Stimulated activated CD8-positive, alpha-beta memory T cell treated with anti-CD3 and anti-CD28 coated beads, Interleukin-2, amount 100 ng/mL, for 48 hours (primary cell): Measurements from ENCODE around the gene MAPKAPK5.
"Not testable (repeated sequence)": the region's sequence is repeated elsewhere in the genome, so short reads cannot be mapped to it uniquely, and the experiment has no call there.

Source experiments
- DNase-seq, 2 donors: peaks; one replicate each; pipeline ENCODE4 v3.0.0-alpha.2; 2020; ENCODE audit warnings: low read depth in 2 of 2

MAPKAPK5 gene

GRCh38 chr12:111886662-111887545 lies 44.9 kb downstream of the MAPKAPK5 start:
- no peak for DNase-seq

DNA sequence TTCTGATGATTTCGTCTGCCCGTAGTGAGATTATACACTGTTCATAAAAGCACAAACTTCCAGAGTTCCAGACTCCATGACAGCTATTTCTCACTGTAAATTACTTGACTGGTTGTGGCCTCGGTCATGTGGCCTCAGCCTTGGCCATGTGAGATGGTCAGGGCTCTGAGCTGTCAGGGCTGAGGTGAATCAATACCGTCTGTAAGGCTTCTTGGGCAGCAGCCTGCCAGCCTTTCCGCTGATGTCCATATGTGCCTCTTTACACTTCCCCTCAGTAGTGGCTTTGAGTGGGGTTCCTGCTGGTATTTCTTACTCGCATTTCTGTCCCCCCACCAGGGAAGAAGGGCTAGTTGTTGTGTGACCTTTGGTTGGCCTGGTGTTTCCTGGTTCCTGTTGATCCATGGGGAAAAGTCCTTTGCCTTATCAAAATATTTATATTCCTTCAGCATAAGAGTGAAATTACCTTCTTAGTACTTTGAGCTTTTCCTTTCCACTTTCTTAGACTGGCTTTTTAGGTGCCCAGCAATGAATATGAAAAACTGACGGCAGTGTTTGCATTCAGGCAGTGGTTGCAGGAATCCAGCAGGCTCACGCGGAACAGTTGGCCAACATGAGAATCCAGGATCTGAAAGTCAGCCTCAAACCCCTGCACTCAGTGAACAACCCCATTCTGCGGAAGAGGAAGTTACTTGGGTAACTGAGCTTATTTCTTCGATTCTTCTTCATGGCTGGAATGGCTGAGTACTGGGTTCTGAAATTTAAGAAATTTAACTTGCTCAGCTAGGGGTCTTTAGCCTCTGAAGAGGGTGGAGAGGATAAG lies 46.1 kb downstream of the MAPKAPK5 start:
- DNase-seq, result no peak

DNA sequence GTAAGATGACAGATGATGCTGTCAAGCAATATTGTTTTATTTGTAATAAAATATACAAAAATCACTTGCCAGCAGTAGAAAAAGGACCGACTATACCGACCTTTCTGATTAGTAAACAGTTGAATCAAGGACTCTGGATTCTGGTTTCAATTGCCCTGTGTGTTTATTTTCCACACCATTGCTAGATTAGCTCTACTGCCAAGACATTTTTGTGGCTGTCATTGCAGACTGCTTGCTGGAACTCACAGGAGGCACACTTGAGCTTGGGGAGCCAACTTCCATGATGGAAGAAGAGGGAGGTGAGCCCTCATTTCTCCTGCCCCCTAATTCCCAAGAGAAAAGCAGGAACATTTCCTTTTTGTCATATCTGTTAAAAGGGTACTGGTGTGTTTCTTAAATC lies 51.3 kb downstream of the MAPKAPK5 start:
- no peak for DNase-seq

- no peak for DNase-seq
Measured at GRCh38 chr12:111894556-111894955, 52.5 kb downstream of the MAPKAPK5 start.

- no peak for DNase-seq
Measured at GRCh38 chr12:111901182-111901581, 59.2 kb downstream of the MAPKAPK5 start.

DNA sequence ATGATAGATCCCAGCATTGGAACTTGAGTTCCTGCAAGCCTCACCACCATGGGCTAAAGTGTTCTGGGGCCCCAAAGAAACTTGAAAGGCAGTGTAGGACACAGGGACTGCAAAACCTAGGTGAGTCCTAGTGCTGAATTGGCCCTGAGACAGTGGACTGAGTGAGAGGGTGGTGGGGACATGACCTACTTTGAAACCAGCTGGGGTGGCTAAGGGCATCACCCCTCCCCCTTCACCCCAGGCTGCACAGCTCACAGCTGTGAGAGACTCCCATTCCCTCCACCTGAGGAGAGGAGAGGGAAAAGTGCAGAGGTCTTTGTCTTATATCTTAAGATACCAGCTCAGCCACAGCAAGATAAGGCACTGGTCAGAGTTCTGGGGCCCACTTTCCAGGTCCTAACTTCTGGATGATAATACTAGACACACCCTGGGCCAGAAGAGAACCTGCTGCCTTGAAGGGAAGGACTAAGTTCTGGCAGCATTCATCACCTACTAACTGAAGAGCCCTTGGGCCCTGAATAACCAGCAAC lies 62.5 kb downstream of the MAPKAPK5 start:
- no peak for DNase-seq

GRCh38 chr12:111905502-111905901 lies 63.5 kb downstream of the MAPKAPK5 start:
- no peak for DNase-seq

DNA sequence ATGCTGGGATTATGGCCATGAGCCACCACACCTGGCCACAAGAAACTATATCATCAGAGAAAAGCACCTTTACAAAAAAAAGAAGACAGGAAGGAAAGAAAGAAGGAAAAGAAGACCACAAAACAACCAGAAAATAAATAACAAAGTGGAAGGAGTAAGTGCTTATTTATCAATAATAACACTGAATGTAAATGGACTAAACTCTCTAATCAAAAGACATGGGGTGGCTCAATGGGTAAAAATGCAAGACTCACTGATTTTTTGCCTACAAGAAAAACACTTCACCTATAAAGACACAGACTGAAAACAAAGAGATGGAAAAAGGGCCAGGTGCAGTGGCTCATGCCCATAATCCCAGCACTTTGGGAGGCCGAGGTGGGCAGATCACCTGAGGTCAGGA lies 65.7 kb downstream of the MAPKAPK5 start:
- no peak for DNase-seq

- DNase-seq, result no peak
Measured at GRCh38 chr12:111925171-111925570, 83.1 kb downstream of the MAPKAPK5 start.

DNA sequence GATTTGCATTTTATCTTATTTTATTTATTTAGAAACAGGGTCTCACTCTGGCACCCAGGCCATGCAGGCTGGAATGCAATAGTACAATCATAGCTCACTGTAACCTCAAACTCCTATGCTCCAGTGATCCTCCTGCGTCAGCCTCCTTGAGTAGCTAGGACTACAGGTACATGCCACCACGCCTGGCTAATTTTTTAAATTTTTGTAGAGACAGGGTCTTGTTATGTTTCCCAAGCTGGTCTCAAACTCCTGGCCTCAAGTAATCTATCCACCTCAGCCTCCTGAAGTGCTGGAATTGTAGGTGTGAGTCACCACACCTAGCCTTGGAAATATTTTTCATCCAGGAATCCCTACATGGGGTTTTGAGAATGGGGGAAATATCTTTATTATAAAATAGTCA lies 84.6 kb downstream of the MAPKAPK5 start:
- DNase-seq, result no peak

GRCh38 chr12:111927346-111927745 lies 85.3 kb downstream of the MAPKAPK5 start:
- DNase-seq, result no peak

DNA sequence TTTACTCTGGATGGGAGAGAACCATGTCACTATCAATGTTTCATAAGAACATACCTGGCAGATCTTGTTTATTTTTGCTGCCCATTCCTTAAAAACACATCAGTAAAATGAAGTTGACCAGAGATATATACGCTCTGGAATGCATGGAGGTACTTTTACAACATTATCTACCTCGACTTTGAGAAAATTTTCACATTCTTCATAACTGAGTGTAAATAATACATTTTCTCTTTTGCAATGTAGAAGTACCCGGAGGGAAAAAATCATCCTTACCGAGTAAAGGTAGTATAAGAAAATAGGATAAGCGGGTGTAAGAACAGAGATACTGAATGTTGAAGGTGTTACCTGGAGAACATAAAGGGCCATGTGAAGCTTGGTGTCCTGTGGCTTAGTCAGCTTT lies 90.2 kb downstream of the MAPKAPK5 start:
- no peak for DNase-seq

DNA sequence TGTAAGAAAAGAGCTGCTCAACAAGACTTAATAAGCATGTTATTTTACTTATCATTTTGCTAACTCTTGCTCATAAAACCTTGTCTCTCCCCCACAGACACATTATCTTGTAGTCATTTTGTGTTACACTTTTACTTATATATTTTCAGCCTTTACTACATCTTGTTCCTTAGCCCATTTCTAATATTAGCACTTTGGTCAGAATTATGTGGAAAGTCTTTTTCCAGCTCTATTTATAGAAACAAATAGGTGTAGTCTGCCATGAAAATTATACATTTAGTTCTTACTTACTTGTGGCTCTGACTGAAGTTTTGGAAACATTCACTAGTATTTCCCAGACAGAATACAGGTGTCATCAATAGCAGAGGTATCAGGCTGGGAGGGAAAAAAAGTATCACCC lies 94.8 kb downstream of the MAPKAPK5 start:
- DNase-seq, result no peak

GRCh38 chr12:111937429-111937828 lies 95.4 kb downstream of the MAPKAPK5 start:
- DNase-seq, result no peak

DNA sequence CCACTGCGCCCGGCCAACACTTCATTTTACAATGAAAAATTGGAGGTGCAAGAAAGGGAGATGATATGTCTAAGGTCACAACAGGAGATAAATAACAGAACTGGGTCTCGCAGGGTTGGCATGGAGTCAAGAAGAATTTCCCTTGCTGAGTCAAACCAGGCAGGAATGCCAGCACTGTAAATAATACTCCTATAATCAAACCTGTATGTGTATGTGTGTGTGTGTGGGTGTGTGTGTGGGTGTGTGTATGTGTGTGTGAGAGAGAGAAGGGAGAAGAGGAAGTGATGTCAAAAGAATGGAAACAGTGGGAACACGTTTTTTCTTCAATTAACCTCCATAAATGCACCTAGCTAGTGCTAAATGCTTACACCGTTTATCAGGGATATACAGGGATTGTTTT lies 100.5 kb downstream of the MAPKAPK5 start:
- no peak for DNase-seq

DNA sequence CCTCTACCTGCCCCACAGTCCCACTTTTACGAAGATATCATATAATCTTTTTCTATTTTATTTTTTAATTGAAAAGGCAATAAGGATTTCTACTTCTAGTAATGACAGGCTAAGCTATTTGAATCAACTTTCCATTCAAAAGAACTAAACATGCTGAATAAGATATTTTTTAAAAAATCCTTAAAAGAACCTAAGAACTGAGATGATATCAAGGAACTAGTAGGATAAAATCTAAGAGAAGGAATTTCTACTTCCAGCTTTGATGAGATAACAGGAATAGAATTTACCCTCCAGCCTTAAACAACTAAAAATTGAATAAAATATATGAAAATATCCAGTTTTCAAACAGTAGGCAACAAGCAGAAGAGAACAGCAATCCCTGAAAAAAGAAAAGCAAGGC lies 101.9 kb downstream of the MAPKAPK5 start:
- DNase-seq, result no peak

DNA sequence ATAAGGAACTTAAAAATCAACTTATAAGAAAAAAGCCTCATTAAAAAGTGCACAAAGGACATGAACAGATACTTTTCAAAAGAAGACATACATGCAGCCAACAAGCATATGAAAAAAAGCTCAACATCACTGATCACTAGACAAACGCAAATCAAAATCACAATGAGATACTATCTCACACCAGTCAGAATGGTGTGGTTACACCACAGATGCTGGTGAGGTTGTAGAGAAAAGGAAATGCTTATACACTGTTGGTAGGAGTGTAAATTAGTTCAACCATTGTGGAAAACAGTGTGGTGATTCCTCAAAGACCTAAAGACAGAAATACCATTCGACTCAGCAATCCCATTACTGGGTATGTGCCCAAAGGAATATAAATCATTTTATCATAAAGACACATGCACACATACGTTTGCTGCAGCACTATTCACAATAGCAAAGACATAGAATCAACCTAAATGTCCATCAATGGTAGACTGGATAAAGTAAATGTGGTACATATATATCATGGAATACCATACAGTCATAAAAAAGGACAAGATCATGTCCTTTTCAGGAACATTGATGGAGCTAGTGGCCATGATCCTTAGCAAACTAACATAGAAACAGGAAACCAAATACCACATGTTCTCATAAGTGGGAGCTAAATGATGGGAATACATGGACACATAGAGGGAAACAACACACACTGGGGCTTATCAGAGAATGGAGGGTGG lies 109.1 kb downstream of the MAPKAPK5 start:
- DNase-seq, result not testable (repeated sequence)
